Panc1 (cell line): Measurements from ENCODE around the gene ZMYM4.

Experiments
- POLR2AphosphoS5 ChIP-seq: IDR thresholded peaks from 2 replicates; pipeline ENCODE4 v1.6.1; 2012; ENCODE audit warnings: mild to moderate bottlenecking, low read depth, low read length, moderate library complexity
- TF ChIP-seq, protein P1 (sequence below): fragments of 450-650 bp; IDR thresholded peaks from 2 replicates; pipeline ENCODE4 v1.5.1; 2017; ENCODE audit warnings: mild to moderate bottlenecking

DNA sequence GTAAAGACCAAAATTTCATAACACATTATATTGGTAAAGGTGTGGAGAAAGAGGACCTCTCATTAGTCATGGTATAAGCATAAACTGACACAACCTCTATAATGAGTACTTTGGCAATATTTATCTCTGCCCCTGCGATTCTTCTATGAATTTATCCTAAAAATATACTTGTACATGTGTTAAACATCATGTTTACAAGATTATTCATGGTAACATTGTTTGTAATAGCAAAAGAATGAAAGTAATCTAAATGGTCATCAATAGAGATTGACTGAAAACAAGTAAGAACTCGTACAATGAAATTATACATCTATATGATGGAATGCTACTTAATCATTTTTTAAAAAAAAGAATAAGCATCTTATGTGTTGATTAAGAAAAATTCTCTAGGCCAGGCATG, 192.3 kb downstream of the ZMYM4 start:
- TF ChIP-seq, protein P1, sequence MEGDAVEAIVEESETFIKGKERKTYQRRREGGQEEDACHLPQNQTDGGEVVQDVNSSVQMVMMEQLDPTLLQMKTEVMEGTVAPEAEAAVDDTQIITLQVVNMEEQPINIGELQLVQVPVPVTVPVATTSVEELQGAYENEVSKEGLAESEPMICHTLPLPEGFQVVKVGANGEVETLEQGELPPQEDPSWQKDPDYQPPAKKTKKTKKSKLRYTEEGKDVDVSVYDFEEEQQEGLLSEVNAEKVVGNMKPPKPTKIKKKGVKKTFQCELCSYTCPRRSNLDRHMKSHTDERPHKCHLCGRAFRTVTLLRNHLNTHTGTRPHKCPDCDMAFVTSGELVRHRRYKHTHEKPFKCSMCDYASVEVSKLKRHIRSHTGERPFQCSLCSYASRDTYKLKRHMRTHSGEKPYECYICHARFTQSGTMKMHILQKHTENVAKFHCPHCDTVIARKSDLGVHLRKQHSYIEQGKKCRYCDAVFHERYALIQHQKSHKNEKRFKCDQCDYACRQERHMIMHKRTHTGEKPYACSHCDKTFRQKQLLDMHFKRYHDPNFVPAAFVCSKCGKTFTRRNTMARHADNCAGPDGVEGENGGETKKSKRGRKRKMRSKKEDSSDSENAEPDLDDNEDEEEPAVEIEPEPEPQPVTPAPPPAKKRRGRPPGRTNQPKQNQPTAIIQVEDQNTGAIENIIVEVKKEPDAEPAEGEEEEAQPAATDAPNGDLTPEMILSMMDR, result no peak
- TF ChIP-seq POLR2AphosphoS5, result no peak
